ENCODE data around the gene TFF2.

Gene TFF2

DNA sequence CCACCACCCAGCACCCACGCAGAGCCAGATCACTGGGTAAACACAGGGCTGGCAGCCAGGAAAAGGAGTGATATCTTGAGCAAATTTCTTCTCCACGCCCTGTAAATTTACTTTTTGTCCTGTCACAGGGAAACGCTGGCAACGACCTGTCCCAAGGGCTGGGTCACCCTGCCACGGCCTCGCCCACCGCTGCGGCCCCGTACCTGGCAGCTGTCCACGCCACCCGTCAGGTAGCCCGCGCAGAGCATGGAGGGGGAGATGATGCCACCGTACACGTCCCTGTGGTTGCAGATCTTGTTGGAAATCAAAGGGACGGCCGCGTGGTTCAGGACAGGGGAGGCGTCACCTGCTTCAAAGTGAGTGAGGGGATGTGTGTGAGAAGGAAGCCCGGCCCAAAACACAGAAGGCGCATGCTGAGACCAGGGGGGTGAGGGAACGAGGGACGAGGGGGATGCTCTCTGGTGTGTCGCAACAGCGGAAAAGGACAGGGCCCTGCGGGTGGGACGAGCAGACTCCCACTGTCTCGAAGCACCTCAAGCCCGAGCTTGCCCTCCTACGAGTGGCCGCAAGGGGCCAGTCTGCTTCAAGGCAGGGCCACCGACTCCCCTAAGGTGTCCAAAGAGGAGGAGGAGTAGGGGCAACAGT lies 25.7 kb upstream of the TFF2 start:
- Histone ChIP-seq H3K4me2 (ENCODE audit: low read length) (no peak overlapping the region), H3K36me3 (replicated peaks; ENCODE audit: low read depth, low read length) (no peaks in the 10 kb centered on the region), H3K27me3 (ENCODE audit: low read depth, low read length) (no peaks in the 10 kb centered on the region), H3K27ac (ENCODE audit: low read length) (no peak overlapping the region), H3K79me2 (ENCODE audit: low read length) (no peaks in the 10 kb centered on the region), H3K9me3 (ENCODE audit: insufficient read depth, low read length) (no peaks in the 10 kb centered on the region), H3K4me1 (ENCODE audit: low read length) (no peaks in the 10 kb centered on the region), H2AFZ (ENCODE audit: low read depth, low read length) (no peak overlapping the region), H3K4me3 (ENCODE audit: low read length) (no peak overlapping the region), H3K9ac (ENCODE audit: low read length) (no peak overlapping the region), H4K20me1 (ENCODE audit: insufficient read depth, low read length) (no peaks in the 10 kb centered on the region)
- TF ChIP-seq EZH2phosphoT487 (IDR thresholded peaks at IDR 0.05; ENCODE audit: low read depth) (no peak), CTCF (IDR thresholded peaks at IDR 0.05; ENCODE audit: low read depth, low read length) (no peak)

- H3K9ac ChIP-seq (ENCODE audit: low read length): no peak overlapping the region
- no peaks in the 10 kb centered on the region for H3K79me2 ChIP-seq (ENCODE audit: low read length)
- H3K4me3 ChIP-seq (ENCODE audit: low read length): no peak overlapping the region
- H4K20me1 ChIP-seq (ENCODE audit: insufficient read depth, low read length): no peaks in the 10 kb centered on the region
- no peak overlapping the region for H3K4me2 ChIP-seq (ENCODE audit: low read length)
- no peak for TF ChIP-seq CTCF (IDR thresholded peaks at IDR 0.05; ENCODE audit: low read depth, low read length)
- no peak for TF ChIP-seq EZH2phosphoT487 (IDR thresholded peaks at IDR 0.05; ENCODE audit: low read depth)
- no peaks in the 10 kb centered on the region for H3K4me1 ChIP-seq (ENCODE audit: low read length)
- H3K9me3 ChIP-seq (ENCODE audit: insufficient read depth, low read length): no peaks in the 10 kb centered on the region
- no peaks in the 10 kb centered on the region for H3K36me3 ChIP-seq (replicated peaks; ENCODE audit: low read depth, low read length)
- H2AFZ ChIP-seq (ENCODE audit: low read depth, low read length): no peak overlapping the region
- no peak overlapping the region for H3K27ac ChIP-seq (ENCODE audit: low read length)
- no peaks in the 10 kb centered on the region for H3K27me3 ChIP-seq (ENCODE audit: low read depth, low read length)
Observed at GRCh38 chr21:42375966-42376337, 25.2 kb upstream of the TFF2 start.

DNA sequence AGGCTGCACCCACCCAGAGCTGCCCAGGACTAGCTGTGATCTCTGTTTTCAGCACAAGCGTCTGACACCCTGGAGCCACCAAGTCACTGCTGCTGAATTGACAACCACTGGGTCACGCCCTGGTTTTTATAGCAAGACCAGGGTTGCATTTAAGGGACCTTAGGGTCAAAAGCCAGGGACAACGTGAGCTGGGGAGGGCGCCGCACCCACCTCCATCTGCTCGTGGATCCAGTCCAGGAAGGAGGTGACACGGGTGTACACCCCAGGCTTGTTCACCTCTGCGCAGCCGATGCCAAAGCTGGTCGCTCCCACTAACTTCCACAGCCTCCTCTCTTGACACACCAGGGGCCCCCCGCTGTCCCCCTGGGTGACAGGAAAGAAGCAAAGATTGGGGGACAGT lies 24.7 kb upstream of the TFF2 start:
- Histone ChIP-seq H3K4me2 (ENCODE audit: low read length) (no peak overlapping the region), H3K4me1 (ENCODE audit: low read length) (no peaks in the 10 kb centered on the region), H3K4me3 (ENCODE audit: low read length) (no peak overlapping the region), H2AFZ (ENCODE audit: low read depth, low read length) (no peak overlapping the region), H3K27me3 (ENCODE audit: low read depth, low read length) (no peaks in the 10 kb centered on the region), H3K27ac (ENCODE audit: low read length) (no peak overlapping the region), H3K79me2 (ENCODE audit: low read length) (no peaks in the 10 kb centered on the region), H3K36me3 (replicated peaks; ENCODE audit: low read depth, low read length) (no peaks in the 10 kb centered on the region), H3K9ac (ENCODE audit: low read length) (no peak overlapping the region), H4K20me1 (ENCODE audit: insufficient read depth, low read length) (no peaks in the 10 kb centered on the region), H3K9me3 (ENCODE audit: insufficient read depth, low read length) (no peaks in the 10 kb centered on the region)
- TF ChIP-seq CTCF (IDR thresholded peaks at IDR 0.05; ENCODE audit: low read depth, low read length) (no peak), EZH2phosphoT487 (IDR thresholded peaks at IDR 0.05; ENCODE audit: low read depth) (no peak)

DNA sequence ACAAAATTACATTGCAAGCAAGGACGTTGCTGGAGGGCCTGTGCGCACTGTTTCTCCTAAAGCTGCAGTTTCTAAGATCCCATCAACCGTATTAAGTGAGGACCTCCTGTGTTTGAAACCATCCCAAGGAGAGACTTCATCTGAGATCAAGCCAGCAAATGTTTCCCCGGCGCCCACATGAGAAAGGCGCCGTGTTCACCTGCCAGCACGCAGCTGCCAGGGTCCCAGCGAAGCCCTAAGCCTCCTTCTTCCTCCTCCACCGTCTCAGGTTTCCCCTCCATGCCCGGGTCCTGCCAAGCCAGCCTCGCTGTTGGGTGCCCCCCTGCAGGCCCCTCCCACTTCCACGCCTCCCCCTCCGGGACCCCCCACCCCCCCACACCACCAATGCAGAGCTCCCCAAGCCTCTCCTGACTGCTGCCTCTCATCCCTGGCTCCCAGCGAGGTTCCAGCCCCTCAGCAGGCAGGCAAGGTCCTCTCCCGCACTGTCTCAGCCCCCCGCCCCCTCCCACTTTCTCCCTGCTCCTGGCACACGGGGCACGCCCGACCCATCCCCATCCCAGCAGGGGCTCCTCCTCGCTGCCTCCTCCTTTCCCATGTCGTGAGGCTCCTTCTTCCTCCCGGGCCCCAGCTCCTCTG lies 24.2 kb upstream of the TFF2 start:
- no peak overlapping the region for H3K4me3 ChIP-seq (ENCODE audit: low read length)
- no peak overlapping the region for H3K4me2 ChIP-seq (ENCODE audit: low read length)
- H2AFZ ChIP-seq (ENCODE audit: low read depth, low read length): no peak overlapping the region
- H3K9me3 ChIP-seq (ENCODE audit: insufficient read depth, low read length): no peaks in the 10 kb centered on the region
- no peaks in the 10 kb centered on the region for H3K27me3 ChIP-seq (ENCODE audit: low read depth, low read length)
- H3K36me3 ChIP-seq (replicated peaks; ENCODE audit: low read depth, low read length): no peaks in the 10 kb centered on the region
- no peaks in the 10 kb centered on the region for H3K4me1 ChIP-seq (ENCODE audit: low read length)
- no peaks in the 10 kb centered on the region for H3K79me2 ChIP-seq (ENCODE audit: low read length)
- H3K9ac ChIP-seq (ENCODE audit: low read length): no peak overlapping the region
- no peaks in the 10 kb centered on the region for H4K20me1 ChIP-seq (ENCODE audit: insufficient read depth, low read length)
- H3K27ac ChIP-seq (ENCODE audit: low read length): no peak overlapping the region
- TF ChIP-seq CTCF (IDR thresholded peaks at IDR 0.05; ENCODE audit: low read depth, low read length): no peak
- TF ChIP-seq EZH2phosphoT487 (IDR thresholded peaks at IDR 0.05; ENCODE audit: low read depth): no peak
